IMR-90 (cell line): ENCODE results near the gene SARM1.

ENCODE experiments used
- BHLHE40 ChIP-seq: fragments of 150-350 bp; IDR thresholded peaks from 2 replicates; pipeline ENCODE4 v1.6.1; 2016; ENCODE audit warnings: mild to moderate bottlenecking, low read depth, low read length
- CTCF ChIP-seq: conservative IDR thresholded peaks from 2 replicates; pipeline ENCODE4 v1.5.1; 2012; ENCODE audit warnings: mild to moderate bottlenecking, low read depth, low read length, improper control_type of control experiment
- MAFK ChIP-seq: IDR thresholded peaks from 2 replicates; pipeline ENCODE4 v1.6.1; 2012; ENCODE audit warnings: low read depth, low read length, improper control_type of control experiment
- POLR2A ChIP-seq: IDR thresholded peaks from 2 replicates; pipeline ENCODE4 v1.6.1; 2012; ENCODE audit warnings: mild to moderate bottlenecking, low read depth, low read length

GRCh38 chr17:28334171-28334570 is 37.3 kb upstream of the SARM1 start:
- no peak for TF ChIP-seq CTCF
- TF ChIP-seq MAFK, result no peak
- TF ChIP-seq POLR2A, result no peak
- TF ChIP-seq BHLHE40, result no peak
